ENCODE results near the gene ZNF423. TPM values are rescaled to one million over a fixed set of nuclear protein-coding genes. Genes with fewer than 3 reads are reported as not detected.

ZNF423 gene
- total RNA-seq, 1 donor from 2014 or later = 19.8 TPM

DNA sequence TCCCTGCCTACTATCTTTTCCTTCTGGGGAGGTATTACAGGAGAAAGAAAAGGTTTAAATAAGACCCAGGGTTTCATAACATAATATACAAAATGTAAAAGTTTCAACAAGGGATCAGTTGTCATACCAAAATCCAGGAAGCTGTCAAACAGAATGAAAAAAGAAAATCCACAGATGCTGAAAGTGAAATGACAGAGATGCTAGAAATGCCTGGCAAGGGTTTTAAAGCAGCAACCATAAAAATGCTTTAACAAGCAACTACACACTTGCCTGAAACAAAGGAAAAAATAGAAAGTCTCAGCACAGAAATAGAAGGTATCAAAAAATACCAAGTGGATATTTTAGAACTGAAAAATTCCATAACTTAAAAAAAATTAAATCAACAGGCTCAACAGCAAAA, 377.3 kb downstream of the ZNF423 start:
- TF ChIP-seq CTCF (IDR thresholded peaks at IDR 0.05; ENCODE audit: unreplicated experiment) = no peak
- Mint-ChIP-seq H3K27ac (no peak overlapping the region), H3K36me3 (no peaks in the 10 kb centered on the region), H3K9me3 (no peaks in the 10 kb centered on the region), H3K27me3 (ENCODE audit: low read depth) (peaks cover 39% of the 10 kb centered on the region), H3K4me3 (no peak overlapping the region), H3K4me1 (no peaks in the 10 kb centered on the region)
- DNase-seq (ENCODE audit: low spot score in 2 of 2, unreplicated experiment in 2 of 2) = no peak

GRCh38 chr16:49478107-49478506, 377.8 kb downstream of the ZNF423 start:
- Mint-ChIP-seq H3K9me3 (no peaks in the 10 kb centered on the region), H3K36me3 (no peaks in the 10 kb centered on the region), H3K27me3 (ENCODE audit: low read depth) (peaks cover 37% of the 10 kb centered on the region), H3K27ac (no peak overlapping the region), H3K4me1 (no peaks in the 10 kb centered on the region), H3K4me3 (no peak overlapping the region)
- no peak for DNase-seq (ENCODE audit: low spot score in 2 of 2, unreplicated experiment in 2 of 2)
- TF ChIP-seq CTCF (IDR thresholded peaks at IDR 0.05; ENCODE audit: unreplicated experiment) = no peak

DNA sequence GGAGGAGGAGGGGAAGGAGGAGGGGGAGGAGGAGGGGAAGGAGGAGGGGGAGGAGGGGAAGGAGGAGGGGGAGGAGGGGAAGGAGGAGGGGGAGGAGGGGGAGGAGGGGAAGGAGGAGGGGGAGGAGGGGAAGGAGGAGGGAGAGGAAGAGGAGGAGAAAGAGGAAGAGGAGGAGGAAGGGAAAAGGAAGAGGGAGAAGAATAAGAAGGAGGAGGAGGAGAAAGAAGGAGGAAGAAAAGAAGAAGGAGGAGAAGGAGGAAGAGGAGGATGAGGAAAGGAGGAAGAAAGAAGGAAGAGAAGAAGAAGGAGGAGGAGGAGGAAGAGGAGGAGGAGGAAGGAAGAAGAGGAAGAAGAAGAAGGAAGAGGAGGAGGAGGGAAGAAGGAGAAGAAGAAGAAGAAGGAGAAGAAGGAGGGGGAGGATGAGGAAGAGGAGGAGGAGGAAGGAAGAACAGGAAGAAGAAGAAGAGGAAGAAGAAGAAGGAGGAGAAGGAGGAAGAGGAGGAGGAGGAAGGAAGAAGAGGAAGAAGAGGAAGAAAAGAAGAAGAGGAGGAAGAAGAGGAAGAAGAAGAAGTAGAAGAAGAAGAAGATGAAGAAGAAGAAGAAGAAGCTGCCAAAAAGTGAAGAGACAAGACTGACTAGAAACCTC, 378.5 kb downstream of the ZNF423 start:
- Mint-ChIP-seq H3K9me3 (no peaks in the 10 kb centered on the region), H3K36me3 (no peaks in the 10 kb centered on the region), H3K27me3 (ENCODE audit: low read depth) (peaks cover 31% of the 10 kb centered on the region), H3K27ac (no peak overlapping the region), H3K4me1 (no peaks in the 10 kb centered on the region), H3K4me3 (no peak overlapping the region)
- no peak for DNase-seq (ENCODE audit: low spot score in 2 of 2, unreplicated experiment in 2 of 2)
- TF ChIP-seq CTCF (IDR thresholded peaks at IDR 0.05; ENCODE audit: unreplicated experiment) = no peak

GRCh38 chr16:49474741-49475140, 381.2 kb downstream of the ZNF423 start:
- Mint-ChIP-seq H3K27ac (no peak overlapping the region), H3K4me3 (no peak overlapping the region), H3K4me1 (no peaks in the 10 kb centered on the region), H3K27me3 (ENCODE audit: low read depth) (peaks cover 18% of the 10 kb centered on the region), H3K9me3 (no peaks in the 10 kb centered on the region), H3K36me3 (no peaks in the 10 kb centered on the region)
- DNase-seq (ENCODE audit: low spot score in 2 of 2, unreplicated experiment in 2 of 2) = no peak
- no peak for TF ChIP-seq CTCF (IDR thresholded peaks at IDR 0.05; ENCODE audit: unreplicated experiment)

- Mint-ChIP-seq H3K27me3 (ENCODE audit: low read depth) (peaks cover 14% of the 10 kb centered on the region), H3K9me3 (no peaks in the 10 kb centered on the region), H3K36me3 (no peaks in the 10 kb centered on the region), H3K4me3 (no peak overlapping the region), H3K4me1 (no peaks in the 10 kb centered on the region), H3K27ac (no peak overlapping the region)
- no peak for DNase-seq (ENCODE audit: low spot score in 2 of 2, unreplicated experiment in 2 of 2)
- TF ChIP-seq CTCF (IDR thresholded peaks at IDR 0.05; ENCODE audit: unreplicated experiment) = no peak
These were observed 382.1 kb downstream of the ZNF423 start for GRCh38 chr16:49473773-49474172.

DNA sequence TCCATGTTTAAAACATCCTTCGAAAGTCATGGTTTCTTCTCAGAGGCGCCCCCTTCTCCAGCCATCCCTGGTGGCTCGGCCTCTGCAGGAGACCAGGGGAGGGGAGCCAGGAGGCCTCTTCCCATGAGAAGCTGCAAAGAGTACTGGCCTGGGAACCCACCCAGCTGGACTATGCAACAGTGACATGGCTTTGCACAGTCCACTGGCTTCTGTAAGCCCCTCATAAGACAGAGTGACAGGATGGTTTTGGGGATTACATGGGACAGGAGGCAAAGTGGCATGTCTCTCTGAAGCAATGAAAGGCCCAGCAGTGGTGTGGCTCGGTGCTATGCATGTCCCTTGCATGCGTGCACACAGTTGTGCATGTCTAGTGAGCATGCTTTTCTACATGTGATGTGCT, 382.8 kb downstream of the ZNF423 start:
- Mint-ChIP-seq H3K4me3 (no peak overlapping the region), H3K36me3 (no peaks in the 10 kb centered on the region), H3K4me1 (no peaks in the 10 kb centered on the region), H3K9me3 (no peaks in the 10 kb centered on the region), H3K27me3 (ENCODE audit: low read depth) (peaks cover 15% of the 10 kb centered on the region), H3K27ac (no peak overlapping the region)
- DNase-seq (ENCODE audit: low spot score in 2 of 2, unreplicated experiment in 2 of 2) = no peak
- no peak for TF ChIP-seq CTCF (IDR thresholded peaks at IDR 0.05; ENCODE audit: unreplicated experiment)
